Endothelial cell (in vitro differentiated cells): ENCODE measurements around the gene GJA10. TPM values are rescaled to one million over a fixed set of nuclear protein-coding genes. Genes with fewer than 3 reads are reported as not detected.
"Not testable (repeated sequence)": the region's sequence is repeated elsewhere in the genome, so short reads cannot be mapped to it uniquely, and the experiment has no call there.

ENCODE experiments used
- DNase-seq: peaks from one replicate; pipeline ENCODE4 v3.0.0; 2021; ENCODE audit warnings: low spot score
- H3K27ac Mint-ChIP-seq: one replicate; pipeline ENCODE4 v1.8.0; 2021; ENCODE audit warnings: mixed read lengths, inconsistent platforms; ENCODE audit not compliant: unreplicated experiment
- H3K27me3 Mint-ChIP-seq: one replicate; pipeline ENCODE4 v1.8.0; 2021; ENCODE audit warnings: mild to moderate bottlenecking, moderate library complexity, mixed read lengths, inconsistent platforms; ENCODE audit not compliant: unreplicated experiment
- H3K36me3 Mint-ChIP-seq: one replicate; pipeline ENCODE4 v1.8.0; 2021; ENCODE audit warnings: mild to moderate bottlenecking, low read depth, mixed read lengths, inconsistent platforms; ENCODE audit not compliant: unreplicated experiment
- H3K4me1 Mint-ChIP-seq: one replicate; pipeline ENCODE4 v1.8.0; 2021; ENCODE audit warnings: mild to moderate bottlenecking, mixed read lengths, inconsistent platforms; ENCODE audit not compliant: unreplicated experiment
- H3K4me3 Mint-ChIP-seq: one replicate; pipeline ENCODE4 v1.8.0; 2021; ENCODE audit warnings: mild to moderate bottlenecking, mixed read lengths, inconsistent platforms; ENCODE audit not compliant: unreplicated experiment
- H3K9me3 Mint-ChIP-seq: one replicate; pipeline ENCODE4 v1.8.0; 2021; ENCODE audit warnings: mixed read lengths, inconsistent platforms; ENCODE audit not compliant: unreplicated experiment
- CTCF ChIP-seq: fragments of 200-600 bp; sonication (generic); IDR thresholded peaks from one replicate; pipeline ENCODE4 v1.5.0; 2021; ENCODE audit warnings: antibody characterized with exemption; ENCODE audit not compliant: unreplicated experiment
- long read RNA-seq: library from polyadenylated mRNA; unstranded; transcript quantifications from one replicate; pipeline ENCODE4 v2.0.0, GENCODE V29; 2020; ENCODE audit not compliant: unreplicated experiment
- total RNA-seq: library from RNA; stranded (reverse); fragmentation: NEBNext Ultra II Directional; extraction: Animal tissue kit (Norgen Biotek cat#: 25700); gene quantifications from one replicate; pipeline ENCODE4 v1.2.1, GENCODE V29; 2021; ENCODE audit not compliant: unreplicated experiment

Gene GJA10
- total RNA-seq: not detected
- long read RNA-seq: 0 reads

GRCh38 chr6:89894169-89894568, at the start of gene GJA10:
GJA10 (plus strand) TSS chr6:89894469; CDS start chr6:89894469, 0 bp downstream.
- H3K36me3 Mint-ChIP-seq: no peaks in the 10 kb centered on the region
- no peak within 1 kb of the TSS for H3K4me3 Mint-ChIP-seq
- no peak for TF ChIP-seq CTCF
- H3K27me3 Mint-ChIP-seq: no peaks in the 10 kb centered on the region
- no peak for DNase-seq
- H3K4me1 Mint-ChIP-seq: peaks cover 7% of the 10 kb centered on the region
- H3K9me3 Mint-ChIP-seq: no peaks in the 10 kb centered on the region
- no peak within 1 kb of the TSS for H3K27ac Mint-ChIP-seq

- H3K27me3 Mint-ChIP-seq, H3K9me3 Mint-ChIP-seq, H3K4me3 Mint-ChIP-seq, H3K36me3 Mint-ChIP-seq, H3K4me1 Mint-ChIP-seq, H3K27ac Mint-ChIP-seq, DNase-seq: not testable (repeated sequence)
These were observed 46.8 kb upstream of the GJA10 start for GRCh38 chr6:89847513-89847912.

GRCh38 chr6:89853068-89853467, 41.2 kb upstream of the GJA10 start:
- DNase-seq: no peak
- Mint-ChIP-seq H3K27me3 (no peaks in the 10 kb centered on the region), H3K4me1 (no peaks in the 10 kb centered on the region), H3K36me3 (peaks cover 15% of the 10 kb centered on the region), H3K4me3 (no peak overlapping the region), H3K9me3 (no peaks in the 10 kb centered on the region), H3K27ac (no peak overlapping the region)
- no peak for TF ChIP-seq CTCF

GRCh38 chr6:89858041-89858440, 36.2 kb upstream of the GJA10 start:
- Mint-ChIP-seq H3K27me3 (no peaks in the 10 kb centered on the region), H3K36me3 (peaks cover 30% of the 10 kb centered on the region), H3K4me3 (no peak overlapping the region), H3K4me1 (no peaks in the 10 kb centered on the region), H3K9me3 (no peaks in the 10 kb centered on the region), H3K27ac (no peak overlapping the region)
- DNase-seq: no peak
- TF ChIP-seq CTCF: no peak

- Mint-ChIP-seq H3K9me3 (no peaks in the 10 kb centered on the region), H3K4me1 (no peaks in the 10 kb centered on the region), H3K36me3 (peaks cover 31% of the 10 kb centered on the region), H3K4me3 (no peak overlapping the region), H3K27me3 (no peaks in the 10 kb centered on the region), H3K27ac (no peak overlapping the region)
- DNase-seq: no peak
- no peak for TF ChIP-seq CTCF
These were observed 34.5 kb upstream of the GJA10 start for GRCh38 chr6:89859744-89860143.

- H3K27ac Mint-ChIP-seq: no peak overlapping the region
- H3K4me1 Mint-ChIP-seq: no peaks in the 10 kb centered on the region
- no peaks in the 10 kb centered on the region for H3K9me3 Mint-ChIP-seq
- TF ChIP-seq CTCF: no peak
- no peaks in the 10 kb centered on the region for H3K27me3 Mint-ChIP-seq
- no peak for DNase-seq
- no peak overlapping the region for H3K4me3 Mint-ChIP-seq
- peaks cover 35% of the 10 kb centered on the region for H3K36me3 Mint-ChIP-seq
These were observed 32.0 kb upstream of the GJA10 start for GRCh38 chr6:89862273-89862672.
